ENCODE measurements around the gene VRK1. TPM values are rescaled to one million over a fixed set of nuclear protein-coding genes. Genes with fewer than 3 reads are reported as not detected.

Gene VRK1
- total and polyA plus RNA-seq, 7 experiments from 2014 or later = 28.5 to 52.2 (median 40.7) TPM

DNA sequence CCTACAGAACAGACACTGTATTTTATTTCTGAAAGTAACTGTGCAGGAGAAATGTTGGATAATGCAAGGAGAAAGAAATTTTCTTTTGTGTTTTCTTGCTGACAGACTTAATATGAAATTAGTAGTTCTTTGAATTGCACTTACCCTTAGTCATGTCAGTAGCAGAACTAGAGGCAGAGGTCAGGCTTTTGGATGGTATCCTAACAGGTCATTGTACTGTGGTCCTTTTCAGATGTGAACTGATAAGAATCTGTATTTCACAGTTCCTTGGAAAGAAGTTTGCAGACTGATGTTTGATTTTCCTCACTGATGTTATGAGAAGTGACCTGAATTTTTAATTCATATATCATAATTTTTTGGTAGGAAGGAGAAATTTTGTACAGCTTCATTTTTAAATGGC is 46.0 kb downstream of the VRK1 start:
- peaks cover 0 to 5% (median 0%) of the 10 kb centered on the region in 7 donors for H3K4me1 Mint-ChIP-seq
- Histone ChIP-seq H3K27ac (ENCODE audit: low read depth, low read length) (no peak overlapping the region), H3K9me3 (ENCODE audit: control insufficient read depth in 2 of 3, low read length in 3 of 3) (no peaks in the 10 kb centered on the region), H3K36me3 (ENCODE audit: control insufficient read depth in 2 of 3, insufficient read depth in 3 of 3, low read length in 3 of 3) (peaks cover 0 to 30% (median 3%) of the 10 kb centered on the region in 3 experiments), H3K4me3 (ENCODE audit: low read length) (no peak overlapping the region), H3K4me1 (ENCODE audit: control insufficient read depth in 2 of 2, insufficient read depth in 2 of 2, low read length in 2 of 2) (no peaks in the 10 kb centered on the region), H3K27me3 (ENCODE audit: control insufficient read depth in 2 of 2, insufficient read depth in 2 of 2, low read length in 2 of 2) (no peaks in the 10 kb centered on the region)
- POLR2A ChIA-PET = no interaction called here
- H3K27me3 Mint-ChIP-seq = no peaks in the 10 kb centered on the region
- peaks cover 0 to 2% (median 0%) of the 10 kb centered on the region in 11 donors for H3K9me3 Mint-ChIP-seq
- no peak for DNase-seq
- no peak overlapping the region for H3K27ac Mint-ChIP-seq
- no peak for ATAC-seq
- H3K36me3 Mint-ChIP-seq = peaks cover 10 to 47% (median 36%) of the 10 kb centered on the region in 5 donors
- CTCF ChIA-PET = interaction anchor here (1.4 kb wide), 1 partner anchor 10 kb away, joined by 3 read pairs; no protein-coding TSS in a partner anchor
- intact Hi-C loops (cut with micrococcal nuclease) = no loop called here
- H3K4me3 Mint-ChIP-seq = no peak overlapping the region

DNA sequence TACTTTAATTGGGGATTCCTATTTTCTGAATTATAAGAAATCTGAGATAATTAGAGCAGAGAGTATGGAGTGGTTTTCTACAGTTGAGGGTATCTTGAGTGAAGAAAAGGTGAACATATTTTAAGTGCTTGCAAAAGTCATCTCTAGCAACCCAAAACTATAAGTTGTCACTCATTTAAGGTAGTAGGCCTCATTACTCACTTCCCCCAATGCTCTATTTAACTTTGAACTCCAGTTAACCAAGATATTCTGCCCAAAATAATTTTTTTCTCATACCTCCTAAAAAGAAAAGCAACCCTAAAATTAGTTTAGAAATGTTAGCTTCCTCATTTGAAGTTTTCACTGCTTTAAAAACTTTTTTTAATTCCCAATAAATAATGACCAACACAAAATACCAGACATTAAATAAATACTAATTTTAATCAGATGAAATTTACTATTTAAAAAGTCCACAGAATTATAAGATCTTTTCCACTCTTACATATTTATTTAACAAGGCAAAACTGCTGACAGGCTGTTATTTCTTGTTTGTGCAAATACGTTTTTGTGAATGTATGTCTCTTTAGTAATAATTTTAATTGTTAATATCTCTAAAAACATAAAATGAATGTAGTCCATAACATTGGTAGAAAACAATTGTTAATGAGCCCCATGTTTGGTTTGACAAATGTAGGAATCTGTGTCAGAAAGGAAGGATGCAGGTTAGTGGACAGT is 47.8 kb downstream of the VRK1 start:
- Mint-ChIP-seq H3K9me3 (peaks cover 0 to 2% (median 0%) of the 10 kb centered on the region in 11 donors), H3K27me3 (no peaks in the 10 kb centered on the region), H3K27ac (no peak overlapping the region), H3K4me3 (no peak overlapping the region), H3K4me1 (peaks cover 0 to 13% (median 2%) of the 10 kb centered on the region in 7 donors), H3K36me3 (peaks cover 11 to 44% (median 31%) of the 10 kb centered on the region in 5 donors)
- no peak for DNase-seq
- no peak overlapping the region for H3K4me3 ChIP-seq (ENCODE audit: low read length)
- ChIA-PET CTCF (no interaction called here), POLR2A (no interaction called here)
- no peak overlapping the region for H3K27ac ChIP-seq (ENCODE audit: low read depth, low read length)
- H3K4me1 ChIP-seq (ENCODE audit: control insufficient read depth in 2 of 2, insufficient read depth in 2 of 2, low read length in 2 of 2) = no peaks in the 10 kb centered on the region
- no peak for ATAC-seq
- peaks cover 0 to 19% (median 3%) of the 10 kb centered on the region in 3 experiments for H3K36me3 ChIP-seq (ENCODE audit: control insufficient read depth in 2 of 3, insufficient read depth in 3 of 3, low read length in 3 of 3)
- intact Hi-C loops (cut with micrococcal nuclease) = no loop called here
- H3K9me3 ChIP-seq (ENCODE audit: control insufficient read depth in 2 of 3, low read length in 3 of 3) = no peaks in the 10 kb centered on the region
- H3K27me3 ChIP-seq (ENCODE audit: control insufficient read depth in 2 of 2, insufficient read depth in 2 of 2, low read length in 2 of 2) = no peaks in the 10 kb centered on the region

DNA sequence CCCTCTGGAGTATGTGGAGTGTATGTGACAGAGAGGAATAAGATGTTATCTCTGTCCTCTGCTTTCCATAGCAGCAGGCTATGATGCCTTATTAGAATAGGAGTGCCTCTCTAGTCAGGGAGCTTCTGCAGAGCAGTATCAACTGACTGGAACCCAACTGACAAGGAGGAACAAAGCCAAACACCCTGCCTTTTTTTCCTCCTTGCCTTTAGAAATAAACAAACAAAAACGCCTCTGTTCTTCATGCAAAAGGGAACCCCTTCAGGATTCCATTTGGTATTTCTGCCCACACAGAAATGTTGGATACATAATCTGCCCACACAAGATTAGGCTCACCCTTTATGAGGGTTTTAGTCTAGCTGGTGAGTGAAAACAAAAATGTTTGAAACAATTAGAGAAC is 50.3 kb downstream of the VRK1 start:
- Histone ChIP-seq H3K36me3 (ENCODE audit: control insufficient read depth in 2 of 3, insufficient read depth in 3 of 3, low read length in 3 of 3) (peaks cover 0 to 17% (median 3%) of the 10 kb centered on the region in 3 experiments), H3K27ac (ENCODE audit: low read depth, low read length) (no peak overlapping the region), H3K4me1 (ENCODE audit: control insufficient read depth in 2 of 2, insufficient read depth in 2 of 2, low read length in 2 of 2) (no peaks in the 10 kb centered on the region), H3K9me3 (ENCODE audit: control insufficient read depth in 2 of 3, low read length in 3 of 3) (no peaks in the 10 kb centered on the region), H3K4me3 (ENCODE audit: low read length) (no peak overlapping the region), H3K27me3 (ENCODE audit: control insufficient read depth in 2 of 2, insufficient read depth in 2 of 2, low read length in 2 of 2) (no peaks in the 10 kb centered on the region)
- H3K36me3 Mint-ChIP-seq = peaks cover 11 to 49% (median 22%) of the 10 kb centered on the region in 5 donors
- H3K4me1 Mint-ChIP-seq = peaks cover 0 to 22% (median 13%) of the 10 kb centered on the region in 7 donors
- no peak overlapping the region for H3K27ac Mint-ChIP-seq
- no peaks in the 10 kb centered on the region for H3K27me3 Mint-ChIP-seq
- no peak overlapping the region for H3K4me3 Mint-ChIP-seq
- DNase-seq (no peak), ATAC-seq (no peak)
- ChIA-PET CTCF (no interaction called here), POLR2A (no interaction called here)
- intact Hi-C loops (cut with micrococcal nuclease) = no loop called here
- H3K9me3 Mint-ChIP-seq = peaks cover 0 to 2% (median 0%) of the 10 kb centered on the region in 11 donors

DNA sequence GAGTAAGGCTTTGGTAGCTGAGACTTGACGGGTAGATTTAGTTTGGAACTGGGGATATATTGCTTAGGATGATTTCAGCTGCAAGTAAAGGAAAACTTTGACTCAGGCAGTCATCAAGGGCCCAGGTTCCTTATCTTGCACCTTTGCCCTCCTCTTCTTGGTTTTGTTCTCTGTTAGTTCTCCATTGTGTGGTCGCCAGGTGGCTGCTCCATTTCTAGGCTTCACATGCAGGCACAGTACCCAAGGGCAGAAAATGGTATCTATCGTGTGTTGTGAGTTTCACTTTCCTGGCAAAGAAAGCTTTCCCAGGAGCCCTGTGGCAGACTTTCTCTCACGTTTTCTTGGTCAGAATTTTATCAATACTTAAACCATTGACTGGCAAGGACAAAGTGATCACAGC is 50.8 kb downstream of the VRK1 start:
- Histone ChIP-seq H3K4me3 (ENCODE audit: low read length) (no peak overlapping the region), H3K36me3 (ENCODE audit: control insufficient read depth in 2 of 3, insufficient read depth in 3 of 3, low read length in 3 of 3) (peaks cover 0 to 17% (median 3%) of the 10 kb centered on the region in 3 experiments), H3K9me3 (ENCODE audit: control insufficient read depth in 2 of 3, low read length in 3 of 3) (no peaks in the 10 kb centered on the region), H3K27ac (ENCODE audit: low read depth, low read length) (no peak overlapping the region), H3K27me3 (ENCODE audit: control insufficient read depth in 2 of 2, insufficient read depth in 2 of 2, low read length in 2 of 2) (no peaks in the 10 kb centered on the region), H3K4me1 (ENCODE audit: control insufficient read depth in 2 of 2, insufficient read depth in 2 of 2, low read length in 2 of 2) (no peaks in the 10 kb centered on the region)
- Mint-ChIP-seq H3K27ac (peak overlapping the region in 1 of 9 donors; percentile 16), H3K4me3 (no peak overlapping the region), H3K4me1 (peaks cover 3 to 26% (median 15%) of the 10 kb centered on the region in 7 donors), H3K9me3 (peaks cover 0 to 2% (median 0%) of the 10 kb centered on the region in 11 donors), H3K36me3 (peaks cover 9 to 49% (median 19%) of the 10 kb centered on the region in 5 donors), H3K27me3 (no peaks in the 10 kb centered on the region)
- ChIA-PET POLR2A (no interaction called here), CTCF (no interaction called here)
- intact Hi-C loops (cut with micrococcal nuclease) = no loop called here
- ATAC-seq (no peak), DNase-seq (no peak)

DNA sequence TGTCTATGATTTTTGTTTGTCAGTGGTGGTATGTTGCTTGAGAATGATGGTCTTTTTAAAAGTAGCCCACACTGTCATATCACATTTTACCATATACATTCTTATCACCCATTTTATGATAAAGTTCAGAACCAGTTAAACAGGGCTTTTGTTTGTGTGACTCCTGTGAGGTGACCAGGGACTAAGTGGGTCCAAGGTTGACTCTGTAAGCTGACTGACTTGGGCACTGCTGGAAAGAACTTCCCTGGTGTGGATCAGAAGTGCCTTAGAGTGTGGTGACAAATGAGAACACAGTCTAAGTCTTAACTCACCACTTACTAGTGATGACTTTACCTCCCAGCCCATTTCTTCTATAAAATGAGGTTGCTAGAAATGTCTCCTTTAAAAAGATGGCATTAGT is 52.6 kb downstream of the VRK1 start:
- no peaks in the 10 kb centered on the region for H3K4me1 ChIP-seq (ENCODE audit: control insufficient read depth in 2 of 2, insufficient read depth in 2 of 2, low read length in 2 of 2)
- H3K9me3 ChIP-seq (ENCODE audit: control insufficient read depth in 2 of 3, low read length in 3 of 3) = no peaks in the 10 kb centered on the region
- H3K4me1 Mint-ChIP-seq = peaks cover 3 to 28% (median 12%) of the 10 kb centered on the region in 7 donors
- intact Hi-C loops (cut with micrococcal nuclease) = loop anchor here (10.0 kb wide), 2 partner anchors 275 to 285 kb away; no protein-coding TSS in a partner anchor
- ChIA-PET POLR2A (no interaction called here), CTCF (interaction anchor here (1.0 kb wide), 1 partner anchor 13 kb away, joined by 3 read pairs; no protein-coding TSS in a partner anchor)
- no peaks in the 10 kb centered on the region for H3K27me3 ChIP-seq (ENCODE audit: control insufficient read depth in 2 of 2, insufficient read depth in 2 of 2, low read length in 2 of 2)
- peak overlapping the region in 2 of 9 donors; percentile 14 to 50 for H3K27ac Mint-ChIP-seq
- H3K4me3 ChIP-seq (ENCODE audit: low read length) = no peak overlapping the region
- H3K4me3 Mint-ChIP-seq = no peak overlapping the region
- peaks cover 8 to 53% (median 17%) of the 10 kb centered on the region in 5 donors for H3K36me3 Mint-ChIP-seq
- H3K27me3 Mint-ChIP-seq = no peaks in the 10 kb centered on the region
- no peak overlapping the region for H3K27ac ChIP-seq (ENCODE audit: low read depth, low read length)
- ATAC-seq = no peak
- peaks cover 0 to 17% (median 3%) of the 10 kb centered on the region in 3 experiments for H3K36me3 ChIP-seq (ENCODE audit: control insufficient read depth in 2 of 3, insufficient read depth in 3 of 3, low read length in 3 of 3)
- peaks cover 0 to 2% (median 0%) of the 10 kb centered on the region in 11 donors for H3K9me3 Mint-ChIP-seq
- no peak for DNase-seq

DNA sequence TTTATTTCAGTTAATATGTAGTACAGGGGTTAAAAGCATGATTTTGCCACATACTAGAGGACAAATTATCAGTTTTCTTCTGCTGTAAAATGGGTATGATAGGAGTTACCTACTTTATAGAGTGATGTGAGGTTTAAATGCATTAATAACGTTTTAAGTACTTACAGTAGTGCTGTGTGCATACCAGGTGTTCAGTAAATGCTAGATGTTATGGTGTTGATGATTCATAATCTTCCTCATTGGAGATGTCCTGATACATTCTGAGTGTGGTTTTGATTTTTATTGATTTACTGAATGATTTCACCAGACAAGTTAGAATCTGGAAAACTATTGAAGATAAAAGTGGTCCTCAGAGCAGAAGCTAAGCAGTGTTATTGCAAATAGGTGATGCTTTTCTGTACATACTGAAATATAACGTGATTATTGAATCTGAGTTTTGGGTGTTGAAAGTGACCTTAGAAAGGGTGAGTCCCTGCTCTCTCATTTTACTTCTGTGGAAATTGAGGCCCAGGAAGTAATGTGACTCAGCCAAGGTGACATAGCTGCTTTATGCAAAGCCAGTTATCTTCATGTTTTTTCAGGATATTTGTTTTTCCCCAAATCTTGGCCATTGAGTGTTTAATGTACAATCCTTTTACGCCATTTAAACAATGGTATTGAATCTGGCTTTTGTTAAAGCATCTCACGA is 54.7 kb downstream of the VRK1 start:
- CTCF ChIA-PET = interaction anchor here (0.7 to 1.4 kb wide), 3 partner anchors 26 to 1459 kb away, joined by 3 to 5 read pairs (median 4); no protein-coding TSS in a partner anchor
- H3K36me3 Mint-ChIP-seq = peaks cover 8 to 60% (median 21%) of the 10 kb centered on the region in 5 donors

More for the DNA sequence above, 54.7 kb downstream of the VRK1 start:
- H3K9me3 Mint-ChIP-seq = no peaks in the 10 kb centered on the region
- H3K4me1 Mint-ChIP-seq = peaks cover 3 to 28% (median 12%) of the 10 kb centered on the region in 7 donors
- Histone ChIP-seq H3K4me1 (ENCODE audit: control insufficient read depth in 2 of 2, insufficient read depth in 2 of 2, low read length in 2 of 2) (no peaks in the 10 kb centered on the region), H3K4me3 (ENCODE audit: low read length) (no peak overlapping the region), H3K9me3 (ENCODE audit: control insufficient read depth in 2 of 3, low read length in 3 of 3) (no peaks in the 10 kb centered on the region), H3K27ac (ENCODE audit: low read depth, low read length) (no peak overlapping the region), H3K36me3 (ENCODE audit: control insufficient read depth in 2 of 3, insufficient read depth in 3 of 3, low read length in 3 of 3) (peaks cover 0 to 20% (median 3%) of the 10 kb centered on the region in 3 experiments), H3K27me3 (ENCODE audit: control insufficient read depth in 2 of 2, insufficient read depth in 2 of 2, low read length in 2 of 2) (no peaks in the 10 kb centered on the region)
- no peak overlapping the region for H3K4me3 Mint-ChIP-seq
- intact Hi-C loops (cut with micrococcal nuclease) = loop anchor here (2.0 to 10.0 kb wide), 3 partner anchors 55 to 287 kb away; partner anchors contain the start of gene VRK1 (in 1 of the 2)
- no peak for ATAC-seq
- DNase-seq = no peak
- H3K27ac Mint-ChIP-seq = peak overlapping the region in 1 of 9 donors; percentile 39
- H3K27me3 Mint-ChIP-seq = no peaks in the 10 kb centered on the region
- POLR2A ChIA-PET = no interaction called here

All from naive thymus-derived CD4-positive, alpha-beta T cell (primary cell).